Stomach (tissue), 4 donors: Measurements from ENCODE around the gene HTR1B.

ENCODE experiments used
- EP300 ChIP-seq: sonication (generic); formaldehyde crosslinking; IDR thresholded peaks from one replicate; pipeline ENCODE4 v1.6.1; 2017; ENCODE audit warnings: antibody characterized with exemption
- POLR2AphosphoS5 ChIP-seq, 3 donors: sonication (generic); formaldehyde crosslinking; IDR thresholded peaks; one replicate each; pipeline ENCODE4 v1.6.1; 2016; ENCODE audit warnings: antibody characterized with exemption in 3 of 3
- TF ChIP-seq, protein P1 (sequence below), 7 experiments: fragments of 450-650 bp in 4 of 7; fragments of 200-600 bp in 3 of 7; sonication (generic) in 3 of 7; IDR thresholded peaks; one replicate each; pipeline ENCODE4 v1.5.1; 2016 to 2019; ENCODE audit warnings: antibody characterized with exemption in 7 of 7, control low read depth in 2 of 7, mild to moderate bottlenecking in 1 of 7

DNA sequence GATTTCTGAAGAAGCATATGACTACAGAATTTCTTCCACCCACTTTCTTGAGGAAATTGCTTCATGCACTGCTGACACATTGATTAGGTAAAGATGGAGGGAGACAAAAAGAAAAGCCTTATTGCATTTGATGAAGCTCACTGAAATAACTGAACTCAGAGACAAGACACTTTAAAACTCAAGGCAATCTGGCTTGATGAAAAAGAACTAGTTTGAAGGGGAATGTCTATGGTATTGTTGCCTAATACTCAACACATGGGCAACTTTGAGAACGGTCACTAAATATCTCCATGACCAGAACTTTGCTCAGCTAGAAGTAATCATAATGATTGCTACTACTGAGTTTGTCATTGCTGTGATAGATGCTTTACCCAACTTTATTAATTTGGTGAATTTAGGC, 38.1 kb downstream of the HTR1B start:
- TF ChIP-seq, protein P1, sequence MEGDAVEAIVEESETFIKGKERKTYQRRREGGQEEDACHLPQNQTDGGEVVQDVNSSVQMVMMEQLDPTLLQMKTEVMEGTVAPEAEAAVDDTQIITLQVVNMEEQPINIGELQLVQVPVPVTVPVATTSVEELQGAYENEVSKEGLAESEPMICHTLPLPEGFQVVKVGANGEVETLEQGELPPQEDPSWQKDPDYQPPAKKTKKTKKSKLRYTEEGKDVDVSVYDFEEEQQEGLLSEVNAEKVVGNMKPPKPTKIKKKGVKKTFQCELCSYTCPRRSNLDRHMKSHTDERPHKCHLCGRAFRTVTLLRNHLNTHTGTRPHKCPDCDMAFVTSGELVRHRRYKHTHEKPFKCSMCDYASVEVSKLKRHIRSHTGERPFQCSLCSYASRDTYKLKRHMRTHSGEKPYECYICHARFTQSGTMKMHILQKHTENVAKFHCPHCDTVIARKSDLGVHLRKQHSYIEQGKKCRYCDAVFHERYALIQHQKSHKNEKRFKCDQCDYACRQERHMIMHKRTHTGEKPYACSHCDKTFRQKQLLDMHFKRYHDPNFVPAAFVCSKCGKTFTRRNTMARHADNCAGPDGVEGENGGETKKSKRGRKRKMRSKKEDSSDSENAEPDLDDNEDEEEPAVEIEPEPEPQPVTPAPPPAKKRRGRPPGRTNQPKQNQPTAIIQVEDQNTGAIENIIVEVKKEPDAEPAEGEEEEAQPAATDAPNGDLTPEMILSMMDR (IDR thresholded peaks at IDR 0.05): no peak
- TF ChIP-seq POLR2AphosphoS5 (IDR thresholded peaks at IDR 0.05) (no peak), EP300 (no peak)
